Mammary epithelial cell (primary cell): ENCODE measurements around the gene SLC2A9.

ENCODE experiments used
- EZH2 ChIP-seq: IDR thresholded peaks from 2 replicates; pipeline ENCODE4 v1.6.1; 2012; ENCODE audit warnings: low read length, inconsistent platforms, borderline replicate concordance
- TF ChIP-seq, protein P1 (sequence below), 2 donors: IDR thresholded peaks in 1 of 2; conservative IDR thresholded peaks in 1 of 2; 2 replicates each; pipeline ENCODE4 v1.5.1; 2011 to 2012; ENCODE audit warnings: inconsistent platforms in 2 of 2, low read length in 2 of 2, mild to moderate bottlenecking in 2 of 2, control low read depth in 1 of 2, low read depth in 1 of 2; ENCODE audit not compliant: insufficient read depth in 1 of 2; ENCODE audit errors: extremely low read depth in 1 of 2

DNA sequence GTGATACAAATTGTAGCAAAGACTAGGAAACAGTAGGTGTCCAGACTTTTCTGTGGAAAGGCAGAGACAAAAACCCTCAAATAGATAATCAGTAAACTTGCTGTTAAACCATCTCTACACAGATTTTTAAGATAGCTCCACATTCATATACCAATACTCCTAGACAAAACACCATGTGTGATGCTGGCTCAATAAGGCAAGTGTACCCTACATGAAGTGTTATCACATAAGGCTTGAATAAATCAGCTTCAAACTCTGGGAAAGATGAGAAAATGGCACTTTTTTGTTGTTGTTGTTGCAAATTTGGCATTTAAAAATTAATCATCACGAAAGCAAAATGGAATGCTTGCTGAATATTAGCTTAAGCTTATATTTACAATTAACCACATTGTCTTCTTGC is 194.7 kb downstream of the SLC2A9 start:
- TF ChIP-seq, protein P1, sequence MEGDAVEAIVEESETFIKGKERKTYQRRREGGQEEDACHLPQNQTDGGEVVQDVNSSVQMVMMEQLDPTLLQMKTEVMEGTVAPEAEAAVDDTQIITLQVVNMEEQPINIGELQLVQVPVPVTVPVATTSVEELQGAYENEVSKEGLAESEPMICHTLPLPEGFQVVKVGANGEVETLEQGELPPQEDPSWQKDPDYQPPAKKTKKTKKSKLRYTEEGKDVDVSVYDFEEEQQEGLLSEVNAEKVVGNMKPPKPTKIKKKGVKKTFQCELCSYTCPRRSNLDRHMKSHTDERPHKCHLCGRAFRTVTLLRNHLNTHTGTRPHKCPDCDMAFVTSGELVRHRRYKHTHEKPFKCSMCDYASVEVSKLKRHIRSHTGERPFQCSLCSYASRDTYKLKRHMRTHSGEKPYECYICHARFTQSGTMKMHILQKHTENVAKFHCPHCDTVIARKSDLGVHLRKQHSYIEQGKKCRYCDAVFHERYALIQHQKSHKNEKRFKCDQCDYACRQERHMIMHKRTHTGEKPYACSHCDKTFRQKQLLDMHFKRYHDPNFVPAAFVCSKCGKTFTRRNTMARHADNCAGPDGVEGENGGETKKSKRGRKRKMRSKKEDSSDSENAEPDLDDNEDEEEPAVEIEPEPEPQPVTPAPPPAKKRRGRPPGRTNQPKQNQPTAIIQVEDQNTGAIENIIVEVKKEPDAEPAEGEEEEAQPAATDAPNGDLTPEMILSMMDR (conservative IDR thresholded peaks at IDR 0.05 in 1 of 2, IDR thresholded peaks at IDR 0.05 in 1 of 2; ENCODE audit: extremely low read depth in 1 of 2, insufficient read depth in 1 of 2, low read depth in 1 of 2, low read length in 2 of 2), result no peak
- TF ChIP-seq EZH2, result no peak
